ENCODE results near the gene IGSF11.
"Not testable (repeated sequence)": the region's sequence is repeated elsewhere in the genome, so short reads cannot be mapped to it uniquely, and the experiment has no call there.

IGSF11 gene

GRCh38 chr3:118997190-118997589 is 37.5 kb downstream of the IGSF11 start:
- in situ Hi-C loops (cut with HindIII; ENCODE audit: low pct_ligation_motif_present, low pct_unique_long_range_greater_than_20kb, low sequenced_read_pairs) = no loop called here
- no peak for DNase-seq

- DNase-seq = no peak
- in situ Hi-C loops (cut with HindIII; ENCODE audit: low pct_ligation_motif_present, low pct_unique_long_range_greater_than_20kb, low sequenced_read_pairs) = no loop called here
Measured at GRCh38 chr3:118991775-118992174, 42.9 kb downstream of the IGSF11 start.

GRCh38 chr3:118990823-118991560 is 43.7 kb downstream of the IGSF11 start:
- in situ Hi-C loops (cut with HindIII; ENCODE audit: low pct_ligation_motif_present, low pct_unique_long_range_greater_than_20kb, low sequenced_read_pairs) = no loop called here
- no peak for DNase-seq

GRCh38 chr3:118988198-118989130 is 46.2 kb downstream of the IGSF11 start:
- in situ Hi-C loops (cut with HindIII; ENCODE audit: low pct_ligation_motif_present, low pct_unique_long_range_greater_than_20kb, low sequenced_read_pairs) = no loop called here
- no peak for DNase-seq

GRCh38 chr3:118987477-118987876 is 47.2 kb downstream of the IGSF11 start:
- DNase-seq = no peak
- in situ Hi-C loops (cut with HindIII; ENCODE audit: low pct_ligation_motif_present, low pct_unique_long_range_greater_than_20kb, low sequenced_read_pairs) = no loop called here

- in situ Hi-C loops (cut with HindIII; ENCODE audit: low pct_ligation_motif_present, low pct_unique_long_range_greater_than_20kb, low sequenced_read_pairs) = no loop called here
- DNase-seq = no peak
Measured at GRCh38 chr3:118986734-118987133, 47.9 kb downstream of the IGSF11 start.

- in situ Hi-C loops (cut with HindIII; ENCODE audit: low pct_ligation_motif_present, low pct_unique_long_range_greater_than_20kb, low sequenced_read_pairs) = no loop called here
- no peak for DNase-seq
Measured at GRCh38 chr3:118984699-118985098, 49.9 kb downstream of the IGSF11 start.

- in situ Hi-C loops (cut with HindIII; ENCODE audit: low pct_ligation_motif_present, low pct_unique_long_range_greater_than_20kb, low sequenced_read_pairs) = no loop called here
- no peak for DNase-seq
Measured at GRCh38 chr3:118981494-118982134, 53.0 kb downstream of the IGSF11 start.

GRCh38 chr3:118980832-118981231 is 53.8 kb downstream of the IGSF11 start:
- in situ Hi-C loops (cut with HindIII; ENCODE audit: low pct_ligation_motif_present, low pct_unique_long_range_greater_than_20kb, low sequenced_read_pairs) = no loop called here
- DNase-seq = no peak

- in situ Hi-C loops (cut with HindIII; ENCODE audit: low pct_ligation_motif_present, low pct_unique_long_range_greater_than_20kb, low sequenced_read_pairs) = no loop called here
- no peak for DNase-seq
Measured at GRCh38 chr3:118978393-118978758, 56.3 kb downstream of the IGSF11 start.

- in situ Hi-C loops (cut with HindIII; ENCODE audit: low pct_ligation_motif_present, low pct_unique_long_range_greater_than_20kb, low sequenced_read_pairs) = no loop called here
- DNase-seq = no peak
Measured at GRCh38 chr3:118977671-118978392, 56.8 kb downstream of the IGSF11 start.

GRCh38 chr3:118977118-118977517 is 57.5 kb downstream of the IGSF11 start:
- in situ Hi-C loops (cut with HindIII; ENCODE audit: low pct_ligation_motif_present, low pct_unique_long_range_greater_than_20kb, low sequenced_read_pairs) = no loop called here
- DNase-seq = no peak

GRCh38 chr3:118975476-118975875 is 59.2 kb downstream of the IGSF11 start:
- DNase-seq; in situ Hi-C loops (cut with HindIII; ENCODE audit: low pct_ligation_motif_present, low pct_unique_long_range_greater_than_20kb, low sequenced_read_pairs): not testable (repeated sequence)

- no peak for DNase-seq
- in situ Hi-C loops (cut with HindIII; ENCODE audit: low pct_ligation_motif_present, low pct_unique_long_range_greater_than_20kb, low sequenced_read_pairs) = no loop called here
Measured at GRCh38 chr3:118974356-118975097, 60.1 kb downstream of the IGSF11 start.

GRCh38 chr3:118973050-118973449 is 61.6 kb downstream of the IGSF11 start:
- in situ Hi-C loops (cut with HindIII; ENCODE audit: low pct_ligation_motif_present, low pct_unique_long_range_greater_than_20kb, low sequenced_read_pairs) = no loop called here

GRCh38 chr3:118970819-118971218 is 63.8 kb downstream of the IGSF11 start:
- in situ Hi-C loops (cut with HindIII; ENCODE audit: low pct_ligation_motif_present, low pct_unique_long_range_greater_than_20kb, low sequenced_read_pairs) = no loop called here
- no peak for DNase-seq

More at GRCh38 chr3:118973050-118973449, 61.6 kb downstream of the IGSF11 start:
- no peak for DNase-seq

- in situ Hi-C loops (cut with HindIII; ENCODE audit: low pct_ligation_motif_present, low pct_unique_long_range_greater_than_20kb, low sequenced_read_pairs) = no loop called here
- DNase-seq = no peak
Measured at GRCh38 chr3:118968640-118969039, 66.0 kb downstream of the IGSF11 start.

GRCh38 chr3:118968111-118968510 is 66.5 kb downstream of the IGSF11 start:
- DNase-seq = no peak
- in situ Hi-C loops (cut with HindIII; ENCODE audit: low pct_ligation_motif_present, low pct_unique_long_range_greater_than_20kb, low sequenced_read_pairs) = no loop called here
